H9 (cell line): ENCODE data around the gene ANK3. TPM values are rescaled to one million over a fixed set of nuclear protein-coding genes. Genes with fewer than 3 reads are reported as not detected.

Experiments used
- DNase-seq: peaks from one replicate; pipeline ENCODE4 v3.0.0-alpha.2; 2017
- H2AFZ ChIP-seq: one replicate; pipeline ENCODE4 v1.6.1; 2013; ENCODE audit warnings: mild to moderate bottlenecking, low read length, control low read depth, moderate library complexity
- H2AK5ac ChIP-seq: 2 replicates; pipeline ENCODE4 v1.6.1; 2013; ENCODE audit warnings: low read length, control low read depth, mixed read lengths; ENCODE audit not compliant: insufficient read length
- H2BK120ac ChIP-seq: one replicate; pipeline ENCODE4 v1.6.1; 2013; ENCODE audit warnings: low read depth, mild to moderate bottlenecking, low read length, control low read depth, inconsistent platforms; ENCODE audit not compliant: poor library complexity, severe bottlenecking
- H2BK12ac ChIP-seq: 2 replicates; pipeline ENCODE4 v1.6.1; 2013; ENCODE audit warnings: low read length, control low read depth, mixed read lengths, low read depth; ENCODE audit not compliant: insufficient read length
- H2BK15ac ChIP-seq: 2 replicates; pipeline ENCODE4 v1.6.1; 2013; ENCODE audit warnings: low read depth, low read length, control low read depth
- H2BK20ac ChIP-seq: one replicate; pipeline ENCODE4 v1.6.1; 2013; ENCODE audit warnings: low read depth, mild to moderate bottlenecking, low read length, control low read depth, inconsistent platforms; ENCODE audit not compliant: poor library complexity, severe bottlenecking
- H2BK5ac ChIP-seq: 2 replicates; pipeline ENCODE4 v1.6.1; 2013; ENCODE audit warnings: low read length, control low read depth, mixed read lengths; ENCODE audit not compliant: insufficient read length
- H3K14ac ChIP-seq: 2 replicates; pipeline ENCODE4 v1.6.1; 2013; ENCODE audit warnings: low read length, control low read depth; ENCODE audit not compliant: insufficient read depth
- H3K18ac ChIP-seq: 2 replicates; pipeline ENCODE4 v1.6.1; 2013; ENCODE audit warnings: low read depth, mild to moderate bottlenecking, mixed read lengths, low read length, control low read depth; ENCODE audit not compliant: insufficient read length
- H3K23ac ChIP-seq: 2 replicates; pipeline ENCODE4 v1.6.1; 2013; ENCODE audit warnings: low read length, control low read depth, mixed read lengths, low read depth; ENCODE audit not compliant: insufficient read length
- H3K23me2 ChIP-seq: 2 replicates; pipeline ENCODE4 v1.6.1; 2013; ENCODE audit warnings: low read depth, mild to moderate bottlenecking, mixed read lengths, low read length, control low read depth; ENCODE audit not compliant: insufficient read length, poor library complexity, severe bottlenecking
- H3K27ac ChIP-seq: 2 replicates; pipeline ENCODE4 v1.5.1; 2013; ENCODE audit warnings: low read length, control low read depth, mixed read lengths, low read depth; ENCODE audit not compliant: insufficient read length
- H3K27me3 ChIP-seq: 2 replicates; pipeline ENCODE4 v1.6.1; 2013; ENCODE audit warnings: low read length, control low read depth, inconsistent platforms; ENCODE audit not compliant: insufficient read depth
- H3K4ac ChIP-seq: 2 replicates; pipeline ENCODE4 v1.6.1; 2013; ENCODE audit warnings: low read depth, mild to moderate bottlenecking, control low read depth, inconsistent platforms, low read length, moderate library complexity
- H3K4me1 ChIP-seq: 2 replicates; pipeline ENCODE4 v1.6.1; 2013; ENCODE audit warnings: low read length, control low read depth, inconsistent platforms; ENCODE audit not compliant: insufficient read depth
- H3K4me2 ChIP-seq: 2 replicates; pipeline ENCODE4 v1.6.1; 2013; ENCODE audit warnings: low read length, control low read depth, mixed read lengths; ENCODE audit not compliant: insufficient read length, insufficient read depth
- H3K56ac ChIP-seq: 2 replicates; pipeline ENCODE4 v1.6.1; 2013; ENCODE audit warnings: low read depth, mild to moderate bottlenecking, mixed read lengths, low read length, control low read depth; ENCODE audit not compliant: insufficient read length
- H3K79me1 ChIP-seq: 2 replicates; pipeline ENCODE4 v1.6.1; 2013; ENCODE audit warnings: low read depth, mild to moderate bottlenecking, moderate library complexity, low read length, control low read depth, inconsistent platforms; ENCODE audit not compliant: insufficient read depth, poor library complexity, severe bottlenecking
- H3K79me2 ChIP-seq: 2 replicates; pipeline ENCODE4 v1.6.1; 2013; ENCODE audit warnings: low read length, control low read depth, inconsistent platforms; ENCODE audit not compliant: insufficient read depth
- H3K9ac ChIP-seq: 2 replicates; pipeline ENCODE4 v1.6.1; 2013; ENCODE audit warnings: low read length, control low read depth, mixed read lengths; ENCODE audit not compliant: insufficient read length; ENCODE audit errors: extremely low read depth
- H3K9me3 ChIP-seq: one replicate; pipeline ENCODE4 v1.6.1; 2013; ENCODE audit warnings: low read depth, low read length, inconsistent platforms; ENCODE audit not compliant: control insufficient read depth
- H3T11ph ChIP-seq: one replicate; pipeline ENCODE4 v1.6.1; 2013; ENCODE audit warnings: mild to moderate bottlenecking, low read length, control low read depth, inconsistent platforms
- H4K20me1 ChIP-seq: one replicate; pipeline ENCODE4 v1.6.1; 2013; ENCODE audit not compliant: control insufficient read depth, insufficient read length, insufficient read depth
- H4K5ac ChIP-seq: 2 replicates; pipeline ENCODE4 v1.6.1; 2013; ENCODE audit warnings: low read depth, mild to moderate bottlenecking, mixed read lengths, low read length, control low read depth; ENCODE audit not compliant: insufficient read length
- H4K8ac ChIP-seq: replicated peaks from 2 replicates; pipeline ENCODE4 v1.6.1; 2013; ENCODE audit warnings: low read length, control low read depth, mixed read lengths, low read depth; ENCODE audit not compliant: insufficient read length
- H4K91ac ChIP-seq: 2 replicates; pipeline ENCODE4 v1.6.1; 2013; ENCODE audit warnings: low read depth, mild to moderate bottlenecking, moderate library complexity, mixed read lengths, low read length, control low read depth; ENCODE audit not compliant: insufficient read length
- H3K27ac Mint-ChIP-seq, 3 experiments: 2 replicates in 2 of 3; 3 replicates in 1 of 3; pipeline ENCODE4 v1.8.0; 2020 to 2021; ENCODE audit warnings: mixed read lengths in 3 of 3, mild to moderate bottlenecking in 1 of 3, moderate library complexity in 1 of 3
- H3K27me3 Mint-ChIP-seq: 2 replicates; pipeline ENCODE4 v1.8.0; 2021; ENCODE audit warnings: low read depth, mild to moderate bottlenecking, moderate library complexity, mixed read lengths
- H3K36me3 Mint-ChIP-seq, 3 experiments: 2 replicates in 2 of 3; 3 replicates in 1 of 3; pipeline ENCODE4 v1.8.0; 2020 to 2021; ENCODE audit warnings: low read depth in 3 of 3, mixed read lengths in 3 of 3; ENCODE audit not compliant: insufficient read depth in 1 of 3
- H3K4me1 Mint-ChIP-seq, 2 experiments: 2 replicates each; pipeline ENCODE4 v1.8.0; 2020; ENCODE audit warnings: mixed read lengths in 2 of 2
- H3K4me3 Mint-ChIP-seq, 2 experiments: 2 replicates in 1 of 2; 3 replicates in 1 of 2; pipeline ENCODE4 v1.8.0; 2020 to 2021; ENCODE audit warnings: mild to moderate bottlenecking in 2 of 2, mixed read lengths in 2 of 2, moderate library complexity in 1 of 2
- H3K9me3 Mint-ChIP-seq, 2 experiments: 2 replicates in 1 of 2; 3 replicates in 1 of 2; pipeline ENCODE4 v1.8.0; 2020; ENCODE audit warnings: mild to moderate bottlenecking in 2 of 2, mixed read lengths in 2 of 2, moderate library complexity in 1 of 2
- CTCF ChIP-seq: fragments of 200-600 bp; sonication (generic); conservative IDR thresholded peaks from 3 replicates; pipeline ENCODE4 v1.8.0; 2021; ENCODE audit warnings: antibody characterized with exemption, mild to moderate bottlenecking
- whole genome bisulfite sequencing: extraction: QIAGEN DNeasy Blood & Tissue Kit; methylation state at CpG from one replicate; pipeline ENCODE4 v1.1.7; 2013; ENCODE audit warnings: missing lambda C conversion rate, low lambda C conversion rate, mixed read lengths; ENCODE audit not compliant: insufficient read length; ENCODE audit errors: extremely low coverage; 5-methylcytosine and 5-hydroxymethylcytosine counted together
- total RNA-seq: library from RNA; stranded (reverse); gene quantifications from 2 replicates; pipeline ENCODE4 v1.2.1, GENCODE V29; 2021

The ANK3 gene
- total RNA-seq, 1 experiment from 2014 or later, result 59.6 TPM

DNA sequence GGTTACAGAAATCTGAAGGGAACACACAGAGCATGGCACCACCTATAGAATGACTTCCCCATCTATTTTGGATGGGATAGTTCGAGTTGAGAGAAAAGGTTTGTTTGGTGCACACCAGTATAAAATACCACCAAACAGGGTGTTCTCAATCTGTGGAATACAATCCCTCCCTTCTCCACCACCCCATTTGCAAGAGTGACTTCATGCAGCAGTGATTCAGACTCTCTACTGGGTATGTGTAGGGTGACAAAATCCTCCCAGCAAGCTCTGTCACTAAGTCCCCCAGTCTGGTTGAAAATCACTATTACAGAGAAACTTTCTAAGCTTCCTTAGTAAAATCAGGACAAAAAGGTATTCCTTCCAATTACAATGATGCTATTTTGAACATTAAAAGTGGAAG is 69.0 kb downstream of the ANK3 start:
- H3K18ac ChIP-seq, result no peak overlapping the region
- H4K8ac ChIP-seq, result no peak overlapping the region
- no peak overlapping the region for H2BK5ac ChIP-seq
- no peak for TF ChIP-seq CTCF
- H3K9me3 ChIP-seq, result no peaks in the 10 kb centered on the region
- H3K56ac ChIP-seq, result no peak overlapping the region
- H3K79me2 ChIP-seq, result no peaks in the 10 kb centered on the region
- H2BK20ac ChIP-seq, result no peak overlapping the region
- Mint-ChIP-seq H3K36me3 (no peaks in the 10 kb centered on the region), H3K4me1 (no peaks in the 10 kb centered on the region; a peak in 1 of 4 replicates), H3K27ac (no peak overlapping the region), H3K27me3 (no peaks in the 10 kb centered on the region), H3K9me3 (peaks cover 0 to under 1% of the 10 kb centered on the region in 2 experiments; a peak in 1 of 5 replicates), H3K4me3 (no peak overlapping the region)
- no peak overlapping the region for H4K91ac ChIP-seq
- H3K27ac ChIP-seq, result no peak overlapping the region
- H3K4me2 ChIP-seq, result no peak overlapping the region
- no peaks in the 10 kb centered on the region for H3K4me1 ChIP-seq
- no peak for DNase-seq
- no peak overlapping the region for H3K4ac ChIP-seq
- no peak overlapping the region for H2BK12ac ChIP-seq
- no peaks in the 10 kb centered on the region for H3K79me1 ChIP-seq
- no peak overlapping the region for H2AFZ ChIP-seq
- no peak overlapping the region for H2BK15ac ChIP-seq
- H3K14ac ChIP-seq, result no peak overlapping the region
- no peak overlapping the region for H3T11ph ChIP-seq
- WGBS, result no CpG with 5 or more reads among the region's 1 CpG
- H3K23me2 ChIP-seq, result no peaks in the 10 kb centered on the region
- H2BK120ac ChIP-seq, result no peak overlapping the region
- H4K5ac ChIP-seq, result no peak overlapping the region
- H4K20me1 ChIP-seq, result no peaks in the 10 kb centered on the region
- no peak overlapping the region for H2AK5ac ChIP-seq
- H3K27me3 ChIP-seq, result no peaks in the 10 kb centered on the region
- H3K23ac ChIP-seq, result no peak overlapping the region
- H3K9ac ChIP-seq, result no peak overlapping the region
